Measurements from ENCODE around the gene ALPP.

DNA sequence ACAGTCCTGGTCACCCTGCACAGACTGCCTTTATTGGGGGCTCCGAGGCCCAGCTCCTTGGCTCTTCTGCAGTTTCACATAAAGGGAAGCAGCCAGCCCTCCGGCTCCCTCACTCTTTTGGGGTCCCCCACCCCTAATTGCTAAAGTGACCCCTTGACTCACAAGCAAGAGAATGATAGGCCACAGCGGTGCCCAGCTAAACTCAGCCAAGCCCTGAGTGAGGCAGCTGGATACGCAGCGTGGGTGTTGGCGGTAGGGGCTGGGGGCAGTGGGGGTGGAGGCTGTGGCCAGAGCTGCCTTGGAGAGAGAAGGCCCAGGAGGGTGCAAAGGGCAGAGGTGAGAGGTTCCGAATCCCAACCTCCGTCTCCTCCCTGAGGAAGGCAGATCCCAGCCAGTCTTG lies 25.5 kb upstream of the ALPP start:
- TF ChIP-seq CTCF (IDR thresholded peaks at IDR 0.05) (no peak), EZH2phosphoT487 (IDR thresholded peaks at IDR 0.05) (no peak), EZH2 (IDR thresholded peaks at IDR 0.05) (no peak)

Data from neural progenitor cell (in vitro differentiated cells).